HepG2 (cell line): Measurements from ENCODE around the gene UAP1L1. TPM values are rescaled to one million over a fixed set of nuclear protein-coding genes. Genes with fewer than 3 reads are reported as not detected.

Experiments used
- BORCS8-MEF2B ChIP-seq: sonication (generic); formaldehyde crosslinking; IDR thresholded peaks from 2 replicates; pipeline ENCODE4 v1.8.0; 2022; ENCODE audit warnings: mild to moderate bottlenecking, missing genetic modification reagents
- FOSL2 ChIP-seq: sonication (generic); formaldehyde crosslinking; IDR thresholded peaks from 2 replicates; pipeline ENCODE4 v1.4.0; 2020; ENCODE audit warnings: missing genetic modification reagents
- FOXM1 ChIP-seq: sonication (generic); formaldehyde crosslinking; IDR thresholded peaks from 2 replicates; pipeline ENCODE4 v1.5.0; 2020; ENCODE audit warnings: missing genetic modification reagents
- HMGXB3 ChIP-seq: sonication (generic); formaldehyde crosslinking; IDR thresholded peaks from 2 replicates; pipeline ENCODE4 v1.4.0; 2020; ENCODE audit warnings: missing genetic modification reagents, borderline replicate concordance
- ISL2 ChIP-seq: sonication (generic); formaldehyde crosslinking; IDR thresholded peaks from 2 replicates; pipeline ENCODE4 v1.5.0; 2020; ENCODE audit warnings: missing genetic modification reagents
- RBFOX2 ChIP-seq: fragments of 200-400 bp; formaldehyde crosslinking; IDR thresholded peaks from 2 replicates; pipeline ENCODE4 v1.6.1; 2017; ENCODE audit warnings: low read depth, mild to moderate bottlenecking, low read length
- REL ChIP-seq: sonication (generic); formaldehyde crosslinking; conservative IDR thresholded peaks from 2 replicates; pipeline ENCODE4 v1.8.0; 2022; ENCODE audit warnings: mild to moderate bottlenecking, missing genetic modification reagents, moderate library complexity
- RNF219 ChIP-seq: sonication (generic); formaldehyde crosslinking; IDR thresholded peaks from 2 replicates; pipeline ENCODE4 v1.5.0; 2020; ENCODE audit warnings: mild to moderate bottlenecking, missing genetic modification reagents
- ZBTB39 ChIP-seq: sonication (generic); formaldehyde crosslinking; IDR thresholded peaks from 2 replicates; pipeline ENCODE4 v1.5.0; 2020; ENCODE audit warnings: missing genetic modification reagents
- ZFAT ChIP-seq: sonication (generic); formaldehyde crosslinking; conservative IDR thresholded peaks from 2 replicates; pipeline ENCODE4 v1.8.1; 2023; ENCODE audit warnings: missing genetic modification reagents, inconsistent platforms
- ZNF441 ChIP-seq: sonication (generic); formaldehyde crosslinking; IDR thresholded peaks from 2 replicates; pipeline ENCODE4 v1.7.0; 2021; ENCODE audit warnings: missing genetic modification reagents, borderline replicate concordance
- ZNF543 ChIP-seq: sonication (generic); formaldehyde crosslinking; IDR thresholded peaks from 2 replicates; pipeline ENCODE4 v1.4.0; 2020; ENCODE audit warnings: mild to moderate bottlenecking, missing genetic modification reagents
- ZSCAN31 ChIP-seq: sonication (generic); formaldehyde crosslinking; IDR thresholded peaks from 2 replicates; pipeline ENCODE4 v1.5.0; 2020; ENCODE audit warnings: low read depth, mild to moderate bottlenecking, missing genetic modification reagents
- polyA plus RNA-seq, 8 experiments: library from polyadenylated mRNA; depleted of rRNA in 3 of 8; stranded (reverse) in 7 of 8; unstranded in 1 of 8; fragments of >200 nt; fragmentation: Illumina TruSeq in 4 of 8; extraction: Trizol in 4 of 8; gene quantifications; 2 replicates each; pipeline versions ENCODE4 v1.2.1 to v1.2.3, GENCODE V29; 2011 to 2016; ENCODE audit warnings: low read depth in 4 of 8, missing spikeins in 1 of 8, mixed read lengths in 1 of 8; ENCODE audit not compliant: insufficient read depth in 1 of 8
- total RNA-seq, 5 experiments: library from RNA; depleted of rRNA; stranded (reverse); fragments of >200 nt; fragmentation: Illumina TruSeq; extraction: Trizol; gene quantifications; 2 replicates each; pipeline ENCODE4 v1.2.3, GENCODE V29; 2016; ENCODE audit warnings: low read depth in 1 of 5
- TF ChIP-seq, protein P1 (sequence below): sonication (generic); formaldehyde crosslinking; IDR thresholded peaks from 2 replicates; pipeline ENCODE4 v1.5.0; 2020; ENCODE audit warnings: mild to moderate bottlenecking, missing genetic modification reagents, moderate library complexity

Gene UAP1L1
- total and polyA plus RNA-seq, 2 of the 13 experiments (the other 11 are each of a cell fraction or from before 2014, with no cell fraction given) = 5.4 to 6.4 TPM

DNA sequence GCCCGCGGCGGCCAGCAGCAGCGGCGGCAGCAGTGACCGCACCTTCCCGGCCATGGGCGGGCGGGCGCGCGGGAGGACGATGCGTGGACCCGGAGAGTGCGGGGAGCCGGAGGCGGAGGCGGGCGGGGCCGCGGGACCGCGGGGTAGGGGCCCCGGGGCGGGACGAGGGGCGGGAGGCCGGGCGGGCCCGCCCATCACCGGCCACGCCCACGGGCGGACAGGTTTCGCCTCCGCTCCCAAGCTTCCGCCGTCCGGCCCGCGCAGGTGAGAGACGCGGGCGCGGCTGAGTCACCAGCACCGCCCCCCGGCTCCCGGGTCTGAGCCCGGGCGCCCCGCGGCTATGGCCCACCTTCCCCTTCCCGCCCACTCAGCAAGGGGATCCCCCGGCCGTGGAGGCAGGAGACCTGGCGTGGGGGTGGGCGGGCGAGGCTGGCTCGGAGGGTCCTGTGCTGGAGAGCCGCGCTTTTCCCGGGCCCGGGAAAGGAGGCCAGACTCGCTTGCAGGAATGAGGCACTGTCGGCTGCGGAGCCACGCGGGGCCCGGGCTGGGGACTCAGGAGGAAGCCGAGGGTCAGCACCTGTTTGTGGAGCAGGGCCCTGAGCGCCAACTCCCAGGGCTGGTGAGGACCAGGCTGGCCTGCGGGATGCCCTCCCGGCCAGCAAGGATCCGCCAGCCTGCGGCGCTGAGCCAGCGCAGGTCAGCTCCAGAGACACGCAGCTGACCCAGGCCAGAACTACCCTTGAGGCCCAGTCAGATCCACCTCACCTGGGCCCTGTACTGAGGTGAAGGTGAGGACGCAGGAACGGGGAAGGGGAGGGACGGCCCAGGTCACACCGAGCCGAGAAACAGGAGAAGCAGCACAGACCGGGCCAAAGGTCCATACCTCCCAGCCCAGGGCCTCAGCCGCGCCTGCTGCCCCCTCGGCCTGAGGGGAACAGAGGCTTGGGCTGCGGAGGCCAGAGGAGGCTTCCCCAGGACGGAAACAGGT, 23.1 kb upstream of the UAP1L1 start, which contains the start of gene ENTPD2 (continued):
- 0 out of 2 replicates have a peak, but pooled peaks have one; percentile 45 for TF ChIP-seq ISL2
- peak; percentile 83 for TF ChIP-seq FOSL2 (CRISPR knock-in tag)
- TF ChIP-seq ZNF543 (CRISPR knock-in tag) = peak; percentile 72; the same call in 1 of the 2 replicates
- TF ChIP-seq BORCS8-MEF2B (CRISPR knock-in tag) = 0 out of 2 replicates have a peak, but pooled peaks have one; percentile 7
- TF ChIP-seq HMGXB3 = 0 out of 2 replicates have a peak, but pooled peaks have one; percentile 23
- no peak for TF ChIP-seq RNF219 (CRISPR knock-in tag)
- peak; percentile 78 for TF ChIP-seq ZNF441 (CRISPR knock-in tag)
- no peak for TF ChIP-seq REL
- TF ChIP-seq ZSCAN31 (CRISPR knock-in tag) = no peak
- TF ChIP-seq, protein P1, sequence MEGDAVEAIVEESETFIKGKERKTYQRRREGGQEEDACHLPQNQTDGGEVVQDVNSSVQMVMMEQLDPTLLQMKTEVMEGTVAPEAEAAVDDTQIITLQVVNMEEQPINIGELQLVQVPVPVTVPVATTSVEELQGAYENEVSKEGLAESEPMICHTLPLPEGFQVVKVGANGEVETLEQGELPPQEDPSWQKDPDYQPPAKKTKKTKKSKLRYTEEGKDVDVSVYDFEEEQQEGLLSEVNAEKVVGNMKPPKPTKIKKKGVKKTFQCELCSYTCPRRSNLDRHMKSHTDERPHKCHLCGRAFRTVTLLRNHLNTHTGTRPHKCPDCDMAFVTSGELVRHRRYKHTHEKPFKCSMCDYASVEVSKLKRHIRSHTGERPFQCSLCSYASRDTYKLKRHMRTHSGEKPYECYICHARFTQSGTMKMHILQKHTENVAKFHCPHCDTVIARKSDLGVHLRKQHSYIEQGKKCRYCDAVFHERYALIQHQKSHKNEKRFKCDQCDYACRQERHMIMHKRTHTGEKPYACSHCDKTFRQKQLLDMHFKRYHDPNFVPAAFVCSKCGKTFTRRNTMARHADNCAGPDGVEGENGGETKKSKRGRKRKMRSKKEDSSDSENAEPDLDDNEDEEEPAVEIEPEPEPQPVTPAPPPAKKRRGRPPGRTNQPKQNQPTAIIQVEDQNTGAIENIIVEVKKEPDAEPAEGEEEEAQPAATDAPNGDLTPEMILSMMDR (CRISPR knock-in tag) = no peak
- TF ChIP-seq ZFAT (CRISPR knock-in tag) = no peak; the same call in 1 of the 2 replicates
- TF ChIP-seq ZBTB39 (CRISPR knock-in tag) = no peak
- TF ChIP-seq FOXM1 (CRISPR knock-in tag) = no peak
- TF ChIP-seq RBFOX2 = peak; percentile 80
